GM18870 (cell line): ENCODE data around the gene LILRA6.
A peak's percentile ranks its signal among the peaks of the same experiment; 100 is the strongest.

Source experiments
- ATAC-seq: cut with Tn5 transposase; IDR thresholded peaks from one replicate; pipeline ENCODE4 v1.9.1; 2021; ENCODE audit warnings: moderate library complexity; ENCODE audit not compliant: unreplicated experiment

LILRA6 gene

DNA sequence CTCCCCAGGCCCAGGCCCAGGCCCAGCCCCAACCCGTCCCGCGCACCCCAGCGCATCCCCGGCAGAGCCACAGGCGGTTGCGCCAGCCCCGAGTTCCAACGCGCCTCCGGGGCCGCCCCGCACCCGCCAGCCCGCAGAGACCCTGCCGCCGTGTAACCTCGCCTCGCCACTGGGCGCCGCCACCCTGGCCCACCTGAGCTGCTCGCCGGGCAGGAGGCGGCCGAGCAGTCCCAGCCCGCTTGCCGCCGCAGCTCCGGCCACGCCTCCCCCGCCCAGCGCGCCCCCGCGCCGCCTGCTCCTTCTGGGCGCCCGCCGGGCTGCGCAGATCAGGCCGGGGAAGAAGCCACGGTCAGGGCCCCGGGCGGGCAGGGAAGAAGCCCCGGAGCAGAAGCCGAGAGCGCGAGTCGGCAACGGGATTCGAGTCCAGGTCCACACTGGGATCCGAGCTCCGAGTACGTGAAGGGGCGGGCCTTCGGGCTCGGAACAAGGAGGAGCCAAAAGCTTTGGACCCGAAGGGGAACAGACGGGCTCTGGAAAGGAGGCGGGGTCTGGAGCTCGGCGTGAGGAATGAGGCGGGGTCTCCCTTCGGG lies 53.4 kb downstream of the LILRA6 start, which contains the start of gene MBOAT7:
Gene MBOAT7 (minus strand): TSS at position 436 of the 590 bp plus-strand sequence. CDS start 1,072 bp downstream, outside the sequence.
- peak; percentile 10 for ATAC-seq

DNA sequence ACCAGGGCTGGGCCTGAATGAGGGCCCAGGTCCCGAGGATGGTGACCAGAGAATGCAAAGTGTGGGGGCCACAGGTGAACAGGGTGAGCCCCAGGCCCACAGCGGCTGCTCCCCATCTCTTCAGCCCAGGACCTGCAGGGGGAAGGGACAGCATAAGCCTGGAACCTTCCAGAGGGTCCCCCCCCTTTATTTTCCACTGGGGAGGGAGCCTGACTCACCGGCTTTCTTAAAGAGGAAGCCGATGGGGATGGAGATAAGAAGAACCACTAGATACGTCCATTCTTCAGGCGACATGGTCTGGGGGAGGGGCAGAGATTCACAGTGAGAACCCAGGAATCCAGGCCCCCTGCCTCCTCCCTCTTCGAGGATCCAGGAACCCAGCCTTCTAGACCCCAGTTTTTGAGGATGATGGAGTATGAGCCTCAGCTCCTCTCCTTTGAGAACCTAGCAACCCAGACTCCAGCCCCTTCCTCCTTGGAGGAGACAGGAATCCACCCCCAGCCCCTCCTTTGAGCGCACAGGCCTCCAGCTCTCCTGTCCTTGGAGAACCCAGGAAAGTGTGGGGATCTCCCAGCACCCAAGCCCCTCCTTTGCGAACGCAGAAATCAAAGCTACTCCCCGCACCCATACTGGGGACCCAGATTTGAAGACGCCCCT lies 54.2 kb downstream of the LILRA6 start:
- no peak for ATAC-seq

DNA sequence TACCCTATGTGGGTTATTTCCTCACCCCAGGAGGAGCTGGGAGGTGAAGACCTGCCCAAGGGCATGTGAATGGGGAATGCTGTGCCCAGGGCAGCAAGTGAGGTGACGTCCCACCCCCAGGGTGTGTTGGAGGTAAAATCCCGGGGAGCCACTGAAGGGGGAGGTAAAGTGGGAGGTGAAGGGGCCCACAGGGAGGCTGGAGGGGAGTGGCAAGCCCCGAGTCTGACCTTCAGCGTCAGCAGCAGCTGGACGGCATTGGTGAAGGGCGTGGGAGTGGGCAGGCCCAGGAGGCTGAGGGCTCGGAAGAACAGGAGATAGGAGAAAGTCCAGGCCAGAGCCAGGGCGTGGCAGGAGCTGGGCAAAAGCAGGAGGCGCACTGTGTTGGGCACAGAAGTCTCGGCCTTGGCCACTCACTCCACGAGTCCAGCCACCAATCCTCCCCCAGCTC lies 55.6 kb downstream of the LILRA6 start:
- no peak for ATAC-seq
